ENCODE results near the gene RAD23B. TPM values are rescaled to one million over a fixed set of nuclear protein-coding genes. Genes with fewer than 3 reads are reported as not detected.

RAD23B gene
- total RNA-seq, 1 donor from 2014 or later: 205 TPM

- no peaks in the 10 kb centered on the region for H3K9me3 Mint-ChIP-seq (ENCODE audit: unreplicated experiment)
- DNase-seq (ENCODE audit: low read depth): no peak
- H3K4me3 ChIP-seq (ENCODE audit: insufficient read depth, low read depth, low read length): no peak overlapping the region
- H3K4me1 ChIP-seq (ENCODE audit: insufficient read depth, low read length): peaks cover 9% of the 10 kb centered on the region
- no peak overlapping the region for H3K9ac ChIP-seq (ENCODE audit: low read length)
- H3K4me3 Mint-ChIP-seq (ENCODE audit: unreplicated experiment): peak overlapping the region; percentile 47
- H3K27me3 ChIP-seq (ENCODE audit: insufficient read depth, low read length): no peaks in the 10 kb centered on the region
- no peaks in the 10 kb centered on the region for H3K27me3 Mint-ChIP-seq (ENCODE audit: low read depth, unreplicated experiment)
- H3K27ac ChIP-seq (ENCODE audit: low read depth, low read length): no peak overlapping the region
- H3K4me1 Mint-ChIP-seq (ENCODE audit: low read depth, unreplicated experiment): peaks cover 24% of the 10 kb centered on the region
- H2AFZ ChIP-seq (ENCODE audit: low read depth, low read length): no peak overlapping the region
- no peak overlapping the region for H3K27ac Mint-ChIP-seq (ENCODE audit: unreplicated experiment)
- H3K36me3 Mint-ChIP-seq (ENCODE audit: low read depth, unreplicated experiment): peaks cover 5% of the 10 kb centered on the region
- H3K79me2 ChIP-seq (ENCODE audit: insufficient read depth, low read length): peaks cover 31% of the 10 kb centered on the region
- no peaks in the 10 kb centered on the region for H3K36me3 ChIP-seq (ENCODE audit: insufficient read depth, low read length)
- peaks cover 25% of the 10 kb centered on the region for H4K20me1 ChIP-seq (ENCODE audit: insufficient read depth, low read length)
- TF ChIP-seq CTCF (IDR thresholded peaks at IDR 0.05; ENCODE audit: insufficient read depth, low read depth, low read length): no peak
- TF ChIP-seq EZH2 (IDR thresholded peaks at IDR 0.05; ENCODE audit: insufficient read depth, low read length): no peak
- no peak overlapping the region for H3K4me2 ChIP-seq (ENCODE audit: low read length)
- no peak for FAIRE-seq
- H3K9me3 ChIP-seq (ENCODE audit: insufficient read depth, low read depth, low read length): no peaks in the 10 kb centered on the region
These were observed 1.9 kb upstream of the RAD23B start for GRCh38 chr9:107281184-107281583.

- no peaks in the 10 kb centered on the region for H3K27me3 Mint-ChIP-seq (ENCODE audit: low read depth, unreplicated experiment)
- peak overlapping the region; percentile 75 for H3K4me3 ChIP-seq (ENCODE audit: insufficient read depth, low read depth, low read length)
- peaks cover 34% of the 10 kb centered on the region for H4K20me1 ChIP-seq (ENCODE audit: insufficient read depth, low read length)
- peak overlapping the region; percentile 86 for H3K4me3 Mint-ChIP-seq (ENCODE audit: unreplicated experiment)
- H3K9ac ChIP-seq (ENCODE audit: low read length): peak overlapping the region; percentile 93
- H3K4me1 ChIP-seq (ENCODE audit: insufficient read depth, low read length): peaks cover 12% of the 10 kb centered on the region
- no peaks in the 10 kb centered on the region for H3K36me3 ChIP-seq (ENCODE audit: insufficient read depth, low read length)
- no peaks in the 10 kb centered on the region for H3K27me3 ChIP-seq (ENCODE audit: insufficient read depth, low read length)
- no peaks in the 10 kb centered on the region for H3K9me3 ChIP-seq (ENCODE audit: insufficient read depth, low read depth, low read length)
- peaks cover 40% of the 10 kb centered on the region for H3K79me2 ChIP-seq (ENCODE audit: insufficient read depth, low read length)
- peak overlapping the region; percentile 89 for H3K27ac Mint-ChIP-seq (ENCODE audit: unreplicated experiment)
- no peak for DNase-seq (ENCODE audit: low read depth)
- peak overlapping the region; percentile 93 for H3K4me2 ChIP-seq (ENCODE audit: low read length)
- FAIRE-seq: no peak
- peaks cover 19% of the 10 kb centered on the region for H3K4me1 Mint-ChIP-seq (ENCODE audit: low read depth, unreplicated experiment)
- H2AFZ ChIP-seq (ENCODE audit: low read depth, low read length): peak overlapping the region; percentile 86
- peaks cover 5% of the 10 kb centered on the region for H3K36me3 Mint-ChIP-seq (ENCODE audit: low read depth, unreplicated experiment)
- TF ChIP-seq EZH2 (IDR thresholded peaks at IDR 0.05; ENCODE audit: insufficient read depth, low read length): no peak
- no peak for TF ChIP-seq CTCF (IDR thresholded peaks at IDR 0.05; ENCODE audit: insufficient read depth, low read depth, low read length)
- no peaks in the 10 kb centered on the region for H3K9me3 Mint-ChIP-seq (ENCODE audit: unreplicated experiment)
- peak overlapping the region; percentile 87 for H3K27ac ChIP-seq (ENCODE audit: low read depth, low read length)
These were observed 984 bp upstream of the RAD23B start for GRCh38 chr9:107281922-107282667.
